Measurements from ENCODE around the gene CLSTN2.

The CLSTN2 gene

DNA sequence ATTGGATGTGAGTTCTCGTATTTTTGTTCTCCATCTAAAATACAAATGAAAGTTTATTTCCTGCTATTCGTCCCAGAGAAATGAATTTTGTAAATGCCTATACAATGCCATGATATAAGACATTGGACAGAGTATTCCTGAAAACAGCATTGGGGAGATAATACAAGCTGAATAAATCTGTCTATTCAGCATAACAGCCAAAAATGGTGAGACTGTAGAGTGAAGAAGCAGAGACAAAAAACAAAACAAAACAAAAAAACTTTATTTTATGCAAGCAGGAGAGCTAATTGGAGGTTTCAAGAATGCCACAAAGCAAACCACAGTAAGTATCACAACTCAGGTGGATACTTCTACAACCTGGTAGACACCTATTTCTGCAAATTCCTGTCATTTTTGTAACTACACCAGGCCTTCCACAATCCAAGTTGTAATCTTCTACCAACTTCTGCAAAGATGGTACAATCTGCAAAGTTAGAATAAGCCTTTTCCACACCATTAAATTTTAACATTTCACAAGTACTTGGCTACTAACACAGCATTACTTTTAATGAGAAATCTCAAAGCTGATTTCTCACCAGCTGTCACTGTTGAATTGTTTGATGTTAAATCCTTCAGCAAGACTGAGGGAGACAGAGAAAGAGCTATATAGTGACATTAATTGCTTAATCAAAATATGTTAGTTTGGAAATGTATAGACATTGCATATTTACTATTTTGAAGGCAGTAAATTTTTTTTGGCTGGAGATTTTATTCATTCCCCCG is 163.1 kb downstream of the CLSTN2 start:
- DNase-seq, result no peak

GRCh38 chr3:140100479-140100878 is 165.5 kb downstream of the CLSTN2 start:
- DNase-seq, result no peak

DNA sequence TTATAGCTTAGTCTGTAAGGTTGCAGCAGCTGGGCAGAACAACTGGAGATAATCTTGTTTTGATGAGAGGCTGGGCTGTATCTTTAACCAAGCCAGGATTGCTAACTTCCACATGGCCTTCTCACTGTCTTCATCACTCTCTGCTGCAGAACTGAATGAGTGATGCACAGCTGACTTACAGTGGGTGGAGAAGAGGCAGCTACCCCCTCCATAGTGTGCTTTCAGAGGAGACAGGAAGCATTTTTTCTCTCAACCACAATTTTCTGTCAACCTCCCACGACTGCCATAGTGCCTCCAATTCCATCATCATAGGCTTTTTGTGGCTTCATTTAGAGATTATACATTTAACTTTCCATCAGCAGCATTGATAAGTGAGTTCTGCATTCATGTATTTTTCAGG is 168.2 kb downstream of the CLSTN2 start:
- DNase-seq, result no peak

- no peak for DNase-seq
Observed at GRCh38 chr3:140103986-140104645, 169.1 kb downstream of the CLSTN2 start.

- DNase-seq, result peak; percentile 86
Observed at GRCh38 chr3:140113996-140114788, 179.2 kb downstream of the CLSTN2 start.

GRCh38 chr3:140114789-140115080 is 179.8 kb downstream of the CLSTN2 start:
- DNase-seq, result peak; percentile 75

DNA sequence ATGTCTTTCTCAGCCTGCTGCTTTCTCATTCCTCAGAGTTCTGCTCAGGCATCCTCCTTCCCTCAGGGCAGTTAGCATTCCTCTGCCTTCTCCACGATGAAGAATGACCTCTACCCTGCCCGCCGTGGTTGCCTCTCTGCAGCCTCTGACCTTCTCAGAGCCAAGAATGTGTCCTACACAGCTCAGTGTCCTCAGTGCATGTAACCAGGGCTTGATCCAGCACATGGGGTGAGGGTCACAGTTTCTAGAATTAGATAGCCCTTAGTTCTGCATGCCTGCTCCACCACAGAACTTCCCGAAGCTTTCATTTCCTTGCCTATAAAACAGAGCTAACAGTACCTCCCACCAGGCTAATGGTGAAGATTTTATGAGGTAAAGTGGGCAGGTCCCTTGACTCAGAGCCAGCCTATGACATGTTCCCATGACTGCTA is 182.1 kb downstream of the CLSTN2 start:
- DNase-seq, result no peak

DNA sequence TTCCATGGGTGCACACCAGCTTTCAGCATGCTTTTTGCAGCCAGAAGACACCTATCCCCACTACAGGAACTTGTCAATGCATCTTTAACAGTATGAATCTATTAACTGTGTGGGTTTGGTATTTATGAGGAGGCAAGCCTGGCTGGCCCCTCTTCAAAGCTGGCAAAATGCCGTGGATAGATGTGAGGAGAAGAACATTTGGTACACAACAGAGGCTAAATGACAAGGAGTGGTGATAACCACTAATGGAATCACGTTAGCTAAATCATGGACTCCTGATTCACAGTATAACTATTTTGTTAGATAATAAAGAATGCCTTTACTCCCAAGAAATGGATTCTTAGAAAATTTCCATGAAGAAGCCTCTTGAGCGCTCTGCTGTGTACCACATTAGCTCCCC is 187.2 kb downstream of the CLSTN2 start:
- DNase-seq, result no peak

- DNase-seq, result peak; percentile 93
Observed at GRCh38 chr3:140128217-140128616, 193.2 kb downstream of the CLSTN2 start.

GRCh38 chr3:140128631-140129030 is 193.6 kb downstream of the CLSTN2 start:
- peak; percentile 97 for DNase-seq

- no peak for DNase-seq
Observed at GRCh38 chr3:140129768-140130284, 194.8 kb downstream of the CLSTN2 start.

GRCh38 chr3:140131895-140132294 is 196.9 kb downstream of the CLSTN2 start:
- peak; percentile 71 for DNase-seq

GRCh38 chr3:140134231-140134965 is 199.4 kb downstream of the CLSTN2 start:
- peak; percentile 56 for DNase-seq

GRCh38 chr3:140135461-140135860 is 200.5 kb downstream of the CLSTN2 start:
- DNase-seq, result no peak

DNA sequence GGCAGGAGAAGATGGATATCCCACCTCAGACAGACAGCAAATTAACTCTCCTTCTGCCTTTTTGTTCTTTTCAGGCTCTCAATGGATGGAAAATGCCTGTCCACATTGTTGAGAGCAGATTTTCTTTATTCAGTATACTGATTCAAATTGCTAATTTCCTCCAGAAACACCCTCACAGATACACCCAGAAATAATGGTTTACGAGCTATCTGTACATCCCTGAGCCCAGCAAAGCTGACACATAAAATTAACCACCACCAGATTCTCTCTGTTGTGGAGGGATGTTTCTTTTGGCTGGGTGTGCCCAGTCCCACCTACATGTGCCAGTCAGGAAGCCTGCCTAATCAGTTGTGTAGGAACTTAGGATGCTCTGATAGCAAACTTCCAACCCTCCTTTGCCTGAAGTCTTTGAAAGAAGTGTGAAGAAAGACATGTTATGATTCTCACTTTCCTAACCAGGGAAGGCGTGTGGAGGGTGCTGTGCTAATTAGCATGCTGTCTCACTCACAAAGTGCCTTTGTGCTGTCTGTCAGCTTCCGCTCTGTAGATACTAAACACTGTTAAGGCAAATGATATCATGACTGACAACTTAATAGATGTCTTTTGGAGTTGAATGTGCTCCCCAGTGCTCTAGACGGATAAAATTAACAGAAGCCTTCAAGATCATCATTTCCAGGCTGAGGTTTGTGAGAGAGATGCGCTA is 208.5 kb downstream of the CLSTN2 start:
- DNase-seq, result peak; percentile 84

DNA sequence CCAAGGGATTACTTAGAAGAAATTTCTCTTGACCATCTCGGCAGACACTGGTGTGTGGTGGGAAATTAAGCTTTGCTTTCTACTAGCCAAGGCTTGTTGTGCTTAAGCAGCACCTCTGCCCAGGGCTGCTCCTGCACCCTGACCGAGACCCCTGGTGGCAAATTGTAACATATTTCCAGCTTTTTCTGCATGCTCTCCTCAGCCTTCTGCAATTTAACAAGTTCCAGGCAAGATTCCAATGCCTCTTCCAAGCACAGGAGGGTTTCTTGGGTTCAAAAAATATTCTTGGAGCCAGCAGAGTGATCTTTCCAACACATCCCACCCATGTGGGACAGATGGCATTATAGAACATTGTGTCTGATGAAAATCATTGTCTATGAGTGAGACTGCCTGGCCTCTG is 210.5 kb downstream of the CLSTN2 start:
- DNase-seq, result no peak

- DNase-seq, result peak; percentile 45
Observed at GRCh38 chr3:140146668-140147067, 211.7 kb downstream of the CLSTN2 start.

DNA sequence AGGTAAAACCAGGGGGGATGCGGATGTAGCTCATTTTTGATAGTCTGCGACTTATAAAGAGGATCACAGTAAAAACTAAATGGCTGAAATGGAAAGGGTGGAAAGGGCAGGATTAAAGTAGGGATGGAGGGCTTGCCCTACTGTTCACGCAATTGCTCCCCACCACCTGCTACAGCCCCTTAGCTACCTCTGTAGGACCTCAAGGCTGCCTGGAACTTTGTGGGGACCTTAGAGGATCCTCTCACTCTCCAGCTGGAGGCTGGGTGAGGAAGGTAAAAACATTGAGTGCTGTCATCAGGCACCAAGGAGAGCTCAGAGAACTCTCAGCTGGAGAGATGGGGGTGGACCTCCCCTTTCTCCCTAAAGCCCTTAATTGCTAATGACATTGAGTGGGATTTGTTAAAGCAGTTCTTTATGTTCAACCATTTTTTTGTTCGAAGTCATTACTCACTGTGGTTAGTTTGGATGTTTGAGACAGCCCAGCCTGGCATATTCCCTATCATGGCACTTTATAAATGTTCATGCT is 213.0 kb downstream of the CLSTN2 start:
- DNase-seq, result no peak

DNA sequence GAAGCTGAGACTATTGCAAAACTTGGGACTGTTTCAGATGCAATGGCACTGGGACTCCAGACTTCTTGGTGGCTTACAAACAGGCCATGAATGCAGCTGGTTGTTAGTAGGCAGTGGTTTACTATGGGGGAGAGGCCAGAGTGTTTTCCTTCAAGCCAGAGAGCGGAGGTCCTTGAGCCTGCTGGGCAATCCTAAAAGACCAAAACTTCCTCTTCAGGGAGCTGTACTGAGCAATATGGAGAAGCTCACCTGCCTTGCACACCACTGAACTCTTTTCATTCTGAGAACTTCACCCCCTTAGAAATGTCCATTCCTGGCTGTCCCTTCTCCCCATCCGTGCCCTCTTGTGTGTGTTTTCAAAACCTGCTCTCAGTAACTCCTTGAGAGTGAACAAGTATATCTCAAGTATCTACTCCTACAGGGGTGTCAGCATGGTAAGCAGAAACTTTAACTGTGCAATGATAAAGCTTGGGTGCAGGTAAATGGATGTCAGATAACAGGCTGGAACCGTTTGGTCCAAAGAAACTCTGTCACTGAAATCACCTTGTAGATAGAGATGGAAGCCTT is 213.9 kb downstream of the CLSTN2 start:
- DNase-seq, result no peak

DNA sequence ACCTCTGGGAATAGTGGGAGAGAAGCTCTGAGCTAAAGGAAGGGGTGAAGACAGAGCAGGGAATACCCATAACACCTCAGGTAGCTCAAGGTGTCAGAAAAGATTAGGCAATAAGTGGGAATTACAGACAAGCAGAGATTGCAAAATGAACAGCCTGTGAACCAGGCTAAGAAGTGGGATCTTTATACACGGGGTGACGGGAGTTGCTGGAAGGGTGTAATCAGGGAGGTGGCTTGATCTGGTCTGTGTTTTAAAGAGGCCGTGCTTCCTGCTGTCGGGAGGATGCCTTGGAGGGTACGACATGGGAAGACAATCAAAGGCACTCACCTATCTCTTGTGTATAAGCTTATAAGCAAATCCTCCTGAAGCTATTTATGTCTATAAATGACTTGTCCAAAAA is 216.3 kb downstream of the CLSTN2 start:
- DNase-seq, result no peak

- DNase-seq, result no peak
Observed at GRCh38 chr3:140152851-140153639, 218.1 kb downstream of the CLSTN2 start.

Data from NCI-H146 (cell line).